DOHH2 (cell line): Measurements from ENCODE around the gene PTPRS.

Source experiments
- CTCF ChIP-seq: fragments of 200-600 bp; sonication (generic); IDR thresholded peaks from one replicate; pipeline ENCODE4 v1.5.1; 2014; ENCODE audit warnings: antibody characterized with exemption, mild to moderate bottlenecking, low read depth, low read length; ENCODE audit not compliant: poor library complexity, severe bottlenecking
- EZH2phosphoT487 ChIP-seq: fragments of 200-600 bp; sonication (generic); IDR thresholded peaks from 2 replicates; pipeline ENCODE4 v1.6.1; 2017; ENCODE audit warnings: borderline replicate concordance, mild to moderate bottlenecking, antibody characterized with exemption, low read length, moderate library complexity, mixed read lengths

- TF ChIP-seq CTCF (no peak), EZH2phosphoT487 (no peak)
These were observed at the start of gene PTPRS for GRCh38 chr19:5340637-5341447.
